ENCODE results near the gene TBCD. TPM values are rescaled to one million over a fixed set of nuclear protein-coding genes. Genes with fewer than 3 reads are reported as not detected.

Gene TBCD
- total RNA-seq, 2 experiments from 2014 or later: 77.8 to 85.8 TPM

- DNase-seq (no peak), ATAC-seq (no peak)
- POLR2A ChIA-PET: no interaction called here
- H3K36me3 Mint-ChIP-seq (ENCODE audit: low read depth): no peaks in the 10 kb centered on the region
- TF ChIP-seq CTCF (IDR thresholded peaks at IDR 0.05): no peak
- no peak overlapping the region for H3K27ac Mint-ChIP-seq
- intact Hi-C loops (cut with micrococcal nuclease): no loop called here
- CTCF ChIA-PET: no interaction called here
- H3K9me3 Mint-ChIP-seq: no peaks in the 10 kb centered on the region
- no peaks in the 10 kb centered on the region for H3K4me1 Mint-ChIP-seq (ENCODE audit: low read depth)
- no peaks in the 10 kb centered on the region for H3K27me3 Mint-ChIP-seq
- H3K4me3 Mint-ChIP-seq: no peak overlapping the region
These were observed 219.1 kb downstream of the TBCD start for GRCh38 chr17:82970818-82971590.

- H3K4me1 Mint-ChIP-seq (ENCODE audit: low read depth): no peaks in the 10 kb centered on the region
- H3K27ac Mint-ChIP-seq: no peak overlapping the region
- TF ChIP-seq CTCF (IDR thresholded peaks at IDR 0.05): no peak
- ATAC-seq: no peak
- H3K36me3 Mint-ChIP-seq (ENCODE audit: low read depth): no peaks in the 10 kb centered on the region
- intact Hi-C loops (cut with micrococcal nuclease): no loop called here
- no peak overlapping the region for H3K4me3 Mint-ChIP-seq
- CTCF ChIA-PET: no interaction called here
- no peaks in the 10 kb centered on the region for H3K27me3 Mint-ChIP-seq
- H3K9me3 Mint-ChIP-seq: no peaks in the 10 kb centered on the region
- no peak for DNase-seq
- POLR2A ChIA-PET: interaction anchor here (0.9 kb wide), 1 partner anchor 14 kb away, joined by 3 read pairs; no protein-coding TSS in a partner anchor
These were observed 221.0 kb downstream of the TBCD start for GRCh38 chr17:82972836-82973372.

- no peak for ATAC-seq
- intact Hi-C loops (cut with micrococcal nuclease): no loop called here
These were observed 221.7 kb downstream of the TBCD start for GRCh38 chr17:82973456-82974135.

GRCh38 chr17:82974136-82974952 lies 222.5 kb downstream of the TBCD start:
- ATAC-seq (no peak), DNase-seq (no peak)
- H3K4me1 Mint-ChIP-seq (ENCODE audit: low read depth): peaks cover 13% of the 10 kb centered on the region
- no peak for TF ChIP-seq CTCF (IDR thresholded peaks at IDR 0.05)
- H3K4me3 Mint-ChIP-seq: no peak overlapping the region
- H3K27me3 Mint-ChIP-seq: no peaks in the 10 kb centered on the region
- ChIA-PET POLR2A (interaction anchor here (0.9 kb wide), 2 partner anchors 13 to 114 kb away, joined by 3 to 4 read pairs; no protein-coding TSS in a partner anchor), CTCF (interaction anchor here (0.8 kb wide), 1 partner anchor 9 kb away, joined by 3 read pairs; no protein-coding TSS in a partner anchor)
- no peaks in the 10 kb centered on the region for H3K9me3 Mint-ChIP-seq
- H3K36me3 Mint-ChIP-seq (ENCODE audit: low read depth): no peaks in the 10 kb centered on the region
- intact Hi-C loops (cut with micrococcal nuclease): no loop called here
- no peak overlapping the region for H3K27ac Mint-ChIP-seq

More at GRCh38 chr17:82973456-82974135, 221.7 kb downstream of the TBCD start:
- H3K9me3 Mint-ChIP-seq: no peaks in the 10 kb centered on the region
- no peak overlapping the region for H3K4me3 Mint-ChIP-seq
- TF ChIP-seq CTCF (IDR thresholded peaks at IDR 0.05): no peak
- H3K36me3 Mint-ChIP-seq (ENCODE audit: low read depth): no peaks in the 10 kb centered on the region
- no peak overlapping the region for H3K27ac Mint-ChIP-seq
- no peak for DNase-seq
- no peaks in the 10 kb centered on the region for H3K27me3 Mint-ChIP-seq
- ChIA-PET POLR2A (interaction anchor here (0.9 kb wide), 1 partner anchor 14 kb away, joined by 3 read pairs; no protein-coding TSS in a partner anchor), CTCF (no interaction called here)
- peaks cover 6% of the 10 kb centered on the region for H3K4me1 Mint-ChIP-seq (ENCODE audit: low read depth)

Measured in activated CD8-positive, alpha-beta T cell treated with anti-CD3 and anti-CD28 coated beads for 36 hours (primary cell).